Lower lobe of right lung (tissue), 2 donors: ENCODE results near the gene MT2A. TPM values are rescaled to one million over a fixed set of nuclear protein-coding genes. Genes with fewer than 3 reads are reported as not detected.

Experiments
- ATAC-seq, 2 donors: fragments of 200-7000 bp; cut with Tn5 transposase; one replicate each; pipeline ENCODE4 v1.9.1; 2020 to 2022; ENCODE audit warnings: mild to moderate bottlenecking in 2 of 2, moderate library complexity in 2 of 2
- DNase-seq: peaks from one replicate; pipeline ENCODE4 v3.0.0-alpha.2; 2020
- H3K27ac ChIP-seq: fragments of 200-600 bp; one replicate; pipeline ENCODE4 v1.8.0; 2022
- H3K27me3 ChIP-seq: fragments of 200-600 bp; one replicate; pipeline ENCODE4 v1.8.0; 2022; ENCODE audit warnings: low read depth
- H3K36me3 ChIP-seq: fragments of 200-600 bp; one replicate; pipeline ENCODE4 v1.8.0; 2022; ENCODE audit warnings: mild to moderate bottlenecking
- H3K4me1 ChIP-seq: fragments of 200-600 bp; one replicate; pipeline ENCODE4 v1.8.0; 2022
- H3K4me3 ChIP-seq: fragments of 200-600 bp; one replicate; pipeline ENCODE4 v1.8.0; 2022; ENCODE audit warnings: mild to moderate bottlenecking
- H3K9me3 ChIP-seq: fragments of 200-600 bp; one replicate; pipeline ENCODE4 v1.8.0; 2022
- intact Hi-C: fragments of 100-400 bp; cut with DNase I; formaldehyde crosslinking; loops from one replicate; pipeline ENCODE4 v1.11.0; 2022
- total RNA-seq: library from RNA; stranded (reverse); fragmentation: NEBNext Ultra II Directional; extraction: Animal tissue kit (Norgen Biotek cat#: 25700); gene quantifications from one replicate; pipeline ENCODE4 v1.2.1, GENCODE V29; 2021
- TF ChIP-seq, protein P1 (sequence below): fragments of 200-600 bp; IDR thresholded peaks from one replicate; pipeline ENCODE4 v1.8.0; 2022; ENCODE audit warnings: antibody characterized with exemption, mild to moderate bottlenecking
- donor health status: DM: no; HTN: yes; CAD: no; lungs with severe emphysema.

MT2A gene
- total RNA-seq, 1 donor from 2014 or later, result 223 TPM

- DNase-seq (no peak), ATAC-seq (no peak)
- intact Hi-C loops, result no loop called here
- Histone ChIP-seq H3K27ac (no peak overlapping the region), H3K27me3 (no peaks in the 10 kb centered on the region), H3K4me1 (peaks cover 13% of the 10 kb centered on the region), H3K36me3 (no peaks in the 10 kb centered on the region), H3K4me3 (no peak overlapping the region), H3K9me3 (no peaks in the 10 kb centered on the region)
- TF ChIP-seq, protein P1, sequence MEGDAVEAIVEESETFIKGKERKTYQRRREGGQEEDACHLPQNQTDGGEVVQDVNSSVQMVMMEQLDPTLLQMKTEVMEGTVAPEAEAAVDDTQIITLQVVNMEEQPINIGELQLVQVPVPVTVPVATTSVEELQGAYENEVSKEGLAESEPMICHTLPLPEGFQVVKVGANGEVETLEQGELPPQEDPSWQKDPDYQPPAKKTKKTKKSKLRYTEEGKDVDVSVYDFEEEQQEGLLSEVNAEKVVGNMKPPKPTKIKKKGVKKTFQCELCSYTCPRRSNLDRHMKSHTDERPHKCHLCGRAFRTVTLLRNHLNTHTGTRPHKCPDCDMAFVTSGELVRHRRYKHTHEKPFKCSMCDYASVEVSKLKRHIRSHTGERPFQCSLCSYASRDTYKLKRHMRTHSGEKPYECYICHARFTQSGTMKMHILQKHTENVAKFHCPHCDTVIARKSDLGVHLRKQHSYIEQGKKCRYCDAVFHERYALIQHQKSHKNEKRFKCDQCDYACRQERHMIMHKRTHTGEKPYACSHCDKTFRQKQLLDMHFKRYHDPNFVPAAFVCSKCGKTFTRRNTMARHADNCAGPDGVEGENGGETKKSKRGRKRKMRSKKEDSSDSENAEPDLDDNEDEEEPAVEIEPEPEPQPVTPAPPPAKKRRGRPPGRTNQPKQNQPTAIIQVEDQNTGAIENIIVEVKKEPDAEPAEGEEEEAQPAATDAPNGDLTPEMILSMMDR, result no peak
These were observed 7.1 kb upstream of the MT2A start for GRCh38 chr16:56601325-56601724.

DNA sequence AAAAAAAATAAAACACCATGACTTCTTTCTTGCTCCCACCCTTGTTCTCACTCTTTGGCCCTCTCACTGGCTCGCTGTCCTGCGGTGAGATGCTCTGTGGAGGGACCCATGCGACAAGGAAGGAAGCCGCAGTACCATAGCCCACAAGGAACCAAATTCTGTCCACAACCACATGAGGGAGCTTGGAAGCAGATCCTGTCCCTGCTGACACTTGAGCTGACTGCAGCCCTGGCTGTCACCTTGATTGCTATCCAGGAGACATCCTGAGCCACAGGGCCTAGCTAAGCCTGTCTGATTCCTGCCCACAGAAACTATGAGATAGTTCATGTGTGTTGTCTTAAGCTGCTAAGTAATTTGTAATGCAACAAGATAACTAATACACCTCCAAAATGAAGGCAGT is 4.8 kb upstream of the MT2A start:
- Histone ChIP-seq H3K4me3 (no peak overlapping the region), H3K9me3 (no peaks in the 10 kb centered on the region), H3K27me3 (no peaks in the 10 kb centered on the region), H3K4me1 (peaks cover 32% of the 10 kb centered on the region), H3K27ac (no peak overlapping the region), H3K36me3 (no peaks in the 10 kb centered on the region)
- DNase-seq (no peak), ATAC-seq (no peak)
- TF ChIP-seq, protein P1, result peak; percentile 44
- intact Hi-C loops, result no loop called here

DNA sequence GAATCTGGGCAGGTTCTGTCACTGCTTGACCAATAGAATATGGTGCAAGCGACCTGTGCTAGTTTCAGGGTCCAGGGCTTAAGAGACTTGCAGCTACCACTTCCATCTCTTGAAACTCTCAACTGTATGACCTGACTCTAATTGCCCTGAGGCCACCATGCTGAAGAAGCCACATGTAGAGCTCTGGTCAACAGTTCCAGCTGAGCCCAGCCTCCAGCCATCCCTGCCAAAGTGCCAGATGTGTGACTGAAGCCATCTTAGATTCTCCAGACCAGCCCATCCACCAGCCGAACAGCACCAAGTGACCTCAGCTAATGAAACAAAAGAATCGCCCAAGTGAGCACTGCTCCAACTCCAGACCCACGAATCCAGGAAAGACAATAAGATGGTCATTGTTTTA is 3.4 kb upstream of the MT2A start:
- DNase-seq (no peak), ATAC-seq (no peak)
- TF ChIP-seq, protein P1, result no peak
- intact Hi-C loops, result no loop called here
- no peaks in the 10 kb centered on the region for H3K36me3 ChIP-seq
- no peaks in the 10 kb centered on the region for H3K9me3 ChIP-seq
- H3K4me1 ChIP-seq, result peaks cover 34% of the 10 kb centered on the region
- H3K27me3 ChIP-seq, result no peaks in the 10 kb centered on the region
- H3K4me3 ChIP-seq, result no peak overlapping the region
- H3K27ac ChIP-seq, result peak overlapping the region; percentile 96

DNA sequence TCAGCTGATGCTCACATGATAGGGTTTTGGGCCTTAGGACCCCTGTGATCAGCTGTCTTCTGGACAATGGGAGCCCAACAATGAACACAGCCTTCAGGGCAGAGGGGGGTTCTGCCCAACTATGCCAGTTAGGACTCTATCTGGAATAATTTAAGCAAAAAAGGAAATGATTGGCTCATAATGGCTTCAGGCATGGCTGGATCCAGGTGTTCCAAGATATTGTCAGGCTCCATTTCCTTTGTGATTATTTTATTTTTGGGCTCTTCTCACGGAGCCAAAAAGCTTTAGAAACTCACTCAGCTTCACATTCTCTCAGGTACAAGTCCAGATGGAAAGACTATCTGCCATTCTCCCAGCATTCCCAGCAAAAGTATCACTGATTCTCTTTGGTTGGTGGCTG is 2.9 kb upstream of the MT2A start:
- TF ChIP-seq, protein P1, result no peak
- H3K9me3 ChIP-seq, result no peaks in the 10 kb centered on the region
- no peaks in the 10 kb centered on the region for H3K27me3 ChIP-seq
- peaks cover 39% of the 10 kb centered on the region for H3K4me1 ChIP-seq
- ATAC-seq (no peak), DNase-seq (no peak)
- H3K4me3 ChIP-seq, result no peak overlapping the region
- peak overlapping the region; percentile 96 for H3K27ac ChIP-seq
- intact Hi-C loops, result no loop called here
- H3K36me3 ChIP-seq, result no peaks in the 10 kb centered on the region

DNA sequence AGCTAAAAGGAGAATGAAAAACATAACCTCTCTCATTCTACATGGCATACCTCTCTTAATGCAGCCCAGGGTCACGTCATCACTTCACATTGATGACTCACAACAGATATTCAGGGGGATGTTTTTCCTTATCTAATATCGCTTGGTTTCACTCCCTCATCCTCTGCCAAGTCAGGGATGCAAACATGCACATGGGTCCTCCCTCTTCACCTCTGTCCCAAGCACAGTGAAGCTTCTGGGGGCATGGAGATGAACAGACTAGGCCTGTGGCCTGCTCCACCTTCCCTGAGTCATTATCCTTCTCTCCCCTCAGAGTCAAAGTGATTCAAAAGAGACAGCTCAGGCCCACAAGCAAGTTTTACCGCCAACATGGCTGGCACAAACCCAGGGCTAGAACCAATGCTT is 2.3 kb upstream of the MT2A start:
- peaks cover 45% of the 10 kb centered on the region for H3K4me1 ChIP-seq
- DNase-seq (no peak), ATAC-seq (no peak)
- H3K27me3 ChIP-seq, result no peaks in the 10 kb centered on the region
- H3K36me3 ChIP-seq, result no peaks in the 10 kb centered on the region
- no peaks in the 10 kb centered on the region for H3K9me3 ChIP-seq
- peak overlapping the region; percentile 96 for H3K27ac ChIP-seq
- H3K4me3 ChIP-seq, result no peak overlapping the region
- TF ChIP-seq, protein P1, result no peak
- intact Hi-C loops, result no loop called here
